CD4-positive, alpha-beta T cell (primary cell): ENCODE results near the gene FCRL6. TPM values are rescaled to one million over a fixed set of nuclear protein-coding genes. Genes with fewer than 3 reads are reported as not detected.

Experiments used
- ATAC-seq: fragments of 200-7000 bp; cut with Tn5 transposase; one replicate; pipeline ENCODE4 v1.10.0; 2022; ENCODE audit warnings: mild to moderate bottlenecking; ENCODE audit not compliant: poor library complexity
- CTCF ChIA-PET: fragments of 350-600 bp; sonication (Branson Sonifier 250); formaldehyde crosslinking; loops from one replicate; lab custom pipeline; 2021; ENCODE audit warnings: antibody characterized with exemption, inconsistent platforms; lab: Charles Lee
- POLR2A ChIA-PET: fragments of 350-600 bp; sonication (Branson Sonifier 250); formaldehyde crosslinking; loops from one replicate; lab custom pipeline; 2021; ENCODE audit warnings: antibody characterized with exemption, inconsistent platforms; lab: Charles Lee
- DNase-seq, 14 experiments: peaks; one replicate each; pipeline ENCODE4 v3.0.0-alpha.2; 2013 to 2020; ENCODE audit warnings: mixed read lengths in 2 of 14
- H3K27ac ChIP-seq, 2 donors: one replicate each; pipeline versions ENCODE4 v1.5.1 to v1.7.0; 2013; ENCODE audit warnings: low read length in 2 of 2, low read depth in 1 of 2, mild to moderate bottlenecking in 1 of 2
- H3K27me3 ChIP-seq, 2 experiments: 1 replicate in 1 of 2; 2 replicates in 1 of 2; pipeline versions ENCODE4 v1.6.1 to v1.7.0; 2013; ENCODE audit warnings: low read length in 2 of 2, control low read depth in 1 of 2, mild to moderate bottlenecking in 1 of 2, moderate library complexity in 1 of 2; ENCODE audit not compliant: insufficient read depth in 2 of 2, control insufficient read depth in 1 of 2
- H3K36me3 ChIP-seq: one replicate; pipeline ENCODE4 v1.6.1; 2013; ENCODE audit warnings: low read length, control low read depth; ENCODE audit not compliant: insufficient read depth
- H3K4me1 ChIP-seq: one replicate; pipeline ENCODE4 v1.6.1; 2013; ENCODE audit warnings: low read length, control low read depth; ENCODE audit not compliant: insufficient read depth
- H3K4me3 ChIP-seq: one replicate; pipeline ENCODE4 v1.5.1; 2013; ENCODE audit warnings: mild to moderate bottlenecking, low read length, moderate library complexity
- H3K9me3 ChIP-seq, 2 experiments: 1 replicate in 1 of 2; 2 replicates in 1 of 2; pipeline versions ENCODE4 v1.6.1 to v1.7.0; 2013; ENCODE audit warnings: low read length in 2 of 2, mild to moderate bottlenecking in 2 of 2, control low read depth in 1 of 2, moderate library complexity in 1 of 2; ENCODE audit not compliant: control insufficient read depth in 1 of 2, insufficient read depth in 1 of 2
- H3K27ac Mint-ChIP-seq: one replicate; pipeline ENCODE4 v1.8.0; 2020; ENCODE audit warnings: mixed read lengths
- H3K27me3 Mint-ChIP-seq: one replicate; pipeline ENCODE4 v1.8.0; 2021; ENCODE audit warnings: mixed read lengths
- H3K36me3 Mint-ChIP-seq: one replicate; pipeline ENCODE4 v1.8.0; 2021; ENCODE audit warnings: low read depth, mixed read lengths
- H3K4me1 Mint-ChIP-seq: one replicate; pipeline ENCODE4 v1.8.0; 2021; ENCODE audit warnings: low read depth, mixed read lengths
- H3K4me3 Mint-ChIP-seq: one replicate; pipeline ENCODE4 v1.8.0; 2020; ENCODE audit warnings: mild to moderate bottlenecking, mixed read lengths
- H3K9me3 Mint-ChIP-seq: one replicate; pipeline ENCODE4 v1.8.0; 2020; ENCODE audit warnings: mixed read lengths
- CTCF ChIP-seq: fragments of 200-600 bp; IDR thresholded peaks from one replicate; pipeline ENCODE4 v1.8.0; 2022; ENCODE audit warnings: antibody characterized with exemption, mild to moderate bottlenecking
- intact Hi-C, 2 experiments: fragments of 100-400 bp; cut with DNase I in 1 of 2; cut with micrococcal nuclease in 1 of 2; formaldehyde crosslinking; loops; one replicate each; pipeline versions ENCODE4 v1.15.1 to v1.9.0; 2023 to 2025; cut with DNase I, micrococcal nuclease
- total RNA-seq, 174 experiments: library from RNA in 2 of 174; stranded (reverse) in 2 of 174; gene quantifications; one replicate each; pipeline ENCODE4 v1.2.3 and lab custom pipeline; 2021 to 2026

FCRL6 gene
- total RNA-seq, 2 experiments from 2014 or later: 0.28 to 0.52 TPM

- Mint-ChIP-seq H3K9me3 (no peaks in the 10 kb centered on the region), H3K4me3 (no peak overlapping the region), H3K27ac (no peak overlapping the region), H3K36me3 (peaks cover 4% of the 10 kb centered on the region), H3K27me3 (no peaks in the 10 kb centered on the region), H3K4me1 (no peaks in the 10 kb centered on the region)
- CTCF ChIA-PET: no interaction called here
- intact Hi-C loops: no loop called here
- POLR2A ChIA-PET: no interaction called here
- Histone ChIP-seq H3K27me3 (no peaks in the 10 kb centered on the region), H3K36me3 (no peaks in the 10 kb centered on the region), H3K9me3 (no peaks in the 10 kb centered on the region), H3K27ac (no peak overlapping the region), H3K4me1 (no peaks in the 10 kb centered on the region), H3K4me3 (no peak overlapping the region)
- DNase-seq (no peak), ATAC-seq (no peak)
- no peak for TF ChIP-seq CTCF
Measured at GRCh38 chr1:159843459-159843858, 41.3 kb downstream of the FCRL6 start.

GRCh38 chr1:159845751-159846629, 43.8 kb downstream of the FCRL6 start:
- Histone ChIP-seq H3K27me3 (no peaks in the 10 kb centered on the region), H3K27ac (no peak overlapping the region), H3K4me1 (no peaks in the 10 kb centered on the region), H3K4me3 (no peak overlapping the region), H3K9me3 (no peaks in the 10 kb centered on the region), H3K36me3 (no peaks in the 10 kb centered on the region)
- H3K27me3 Mint-ChIP-seq: no peaks in the 10 kb centered on the region
- CTCF ChIA-PET: no interaction called here
- TF ChIP-seq CTCF: no peak
- no peaks in the 10 kb centered on the region for H3K9me3 Mint-ChIP-seq
- ATAC-seq (no peak), DNase-seq (no peak)
- H3K36me3 Mint-ChIP-seq: no peaks in the 10 kb centered on the region
- no peaks in the 10 kb centered on the region for H3K4me1 Mint-ChIP-seq
- POLR2A ChIA-PET: no interaction called here
- H3K4me3 Mint-ChIP-seq: no peak overlapping the region
- intact Hi-C loops: no loop called here
- no peak overlapping the region for H3K27ac Mint-ChIP-seq

GRCh38 chr1:159847231-159847630, 45.1 kb downstream of the FCRL6 start:
- intact Hi-C loops: no loop called here
- Histone ChIP-seq H3K4me3 (no peak overlapping the region), H3K27me3 (no peaks in the 10 kb centered on the region), H3K9me3 (no peaks in the 10 kb centered on the region), H3K4me1 (no peaks in the 10 kb centered on the region), H3K36me3 (no peaks in the 10 kb centered on the region), H3K27ac (no peak overlapping the region)
- ChIA-PET CTCF (no interaction called here), POLR2A (no interaction called here)
- H3K4me1 Mint-ChIP-seq: no peaks in the 10 kb centered on the region
- no peak overlapping the region for H3K4me3 Mint-ChIP-seq
- no peak for TF ChIP-seq CTCF
- no peak for DNase-seq
- no peak for ATAC-seq
- H3K9me3 Mint-ChIP-seq: no peaks in the 10 kb centered on the region
- no peaks in the 10 kb centered on the region for H3K27me3 Mint-ChIP-seq
- H3K27ac Mint-ChIP-seq: no peak overlapping the region
- H3K36me3 Mint-ChIP-seq: no peaks in the 10 kb centered on the region
